SK-N-SH (cell line): ENCODE data around the gene GPR42. TPM values are rescaled to one million over a fixed set of nuclear protein-coding genes. Genes with fewer than 3 reads are reported as not detected.

Experiments
- CTCF ChIA-PET: fragments of 300-600, 350-600 bp; formaldehyde crosslinking; extraction: SDS; loops from one replicate; lab custom pipeline; 2021; lab: Yijun Ruan, JAX
- POLR2A ChIA-PET: fragments of 350-600 bp; sonication (Branson Sonifier 250); formaldehyde crosslinking; extraction: SDS; loops from one replicate; lab custom pipeline; 2020; ENCODE audit warnings: antibody characterized with exemption, inconsistent platforms; lab: Yijun Ruan, JAX
- DNase-seq: peaks from one replicate; pipeline ENCODE4 v3.0.0; 2012
- H2AFZ ChIP-seq: fragments of 200-600 bp; sonication (generic); 2 replicates; pipeline ENCODE4 v1.8.1; 2016; ENCODE audit warnings: antibody characterized with exemption, mild to moderate bottlenecking, low read depth
- H3F3A ChIP-seq: fragments of 200-600 bp; sonication (generic); replicated peaks from 2 replicates; pipeline ENCODE3; 2016; ENCODE audit warnings: antibody characterized with exemption, mild to moderate bottlenecking; ENCODE audit not compliant: insufficient read depth
- H3K27ac ChIP-seq, 2 experiments: fragments of 200-500 bp in 1 of 2; fragments of 200-600 bp in 1 of 2; sonication (Bioruptor generic) in 1 of 2; sonication (generic), shearing (Covaris generic) in 1 of 2; 2 replicates each; pipeline versions ENCODE4 v1.5.1 to v1.6.1; 2014 to 2016; ENCODE audit warnings: low read depth in 2 of 2, inconsistent platforms in 1 of 2, low read length in 1 of 2, mild to moderate bottlenecking in 1 of 2, mixed read lengths in 1 of 2
- H3K27me3 ChIP-seq: fragments of 200-600 bp; sonication (generic), shearing (Covaris generic); 2 replicates; pipeline ENCODE4 v1.6.1; 2016; ENCODE audit warnings: mixed run types; ENCODE audit not compliant: insufficient read depth
- H3K36me3 ChIP-seq, 2 experiments: fragments of 200-500 bp in 1 of 2; fragments of 200-600 bp in 1 of 2; sonication (Bioruptor generic) in 1 of 2; sonication (generic) in 1 of 2; replicated peaks in 1 of 2; 2 replicates each; pipeline versions ENCODE3 to v1.5.1; 2014 to 2016; ENCODE audit warnings: low read length in 1 of 2, mild to moderate bottlenecking in 1 of 2; ENCODE audit not compliant: insufficient read depth in 2 of 2, control insufficient read depth in 1 of 2
- H3K4me1 ChIP-seq, 2 experiments: fragments of 200-500 bp in 1 of 2; fragments of 200-600 bp in 1 of 2; sonication (Bioruptor generic) in 1 of 2; sonication (generic), shearing (Covaris generic) in 1 of 2; 2 replicates each; pipeline versions ENCODE4 v1.5.1 to v1.6.1; 2014 to 2016; ENCODE audit warnings: low read depth in 1 of 2, low read length in 1 of 2, mixed run types in 1 of 2; ENCODE audit not compliant: insufficient read depth in 2 of 2, control insufficient read depth in 1 of 2
- H3K4me2 ChIP-seq: fragments of 200-600 bp; sonication (generic), shearing (Covaris generic); 2 replicates; pipeline ENCODE4 v1.6.1; 2017; ENCODE audit warnings: mixed run types
- H3K4me3 ChIP-seq, 2 experiments: fragments of 200-500 bp in 1 of 2; fragments of 200-600 bp in 1 of 2; sonication (Bioruptor generic) in 1 of 2; sonication (generic), shearing (Covaris generic) in 1 of 2; 2 replicates each; pipeline versions ENCODE4 v1.5.1 to v1.8.1; 2014 to 2016; ENCODE audit warnings: low read depth in 2 of 2, inconsistent platforms in 1 of 2, low read length in 1 of 2, mild to moderate bottlenecking in 1 of 2, mixed read lengths in 1 of 2, moderate library complexity in 1 of 2
- H3K79me2 ChIP-seq: fragments of 200-600 bp; sonication (generic); 2 replicates; pipeline ENCODE4 v1.8.1; 2017; ENCODE audit warnings: mild to moderate bottlenecking; ENCODE audit not compliant: insufficient read depth
- H3K9ac ChIP-seq: fragments of 200-600 bp; sonication (generic); 2 replicates; pipeline ENCODE4 v1.6.1; 2017; ENCODE audit warnings: mixed run types
- H3K9me2 ChIP-seq: fragments of 200-600 bp; sonication (generic); 2 replicates; pipeline ENCODE4 v1.6.1; 2017; ENCODE audit warnings: mixed run types
- H3K9me3 ChIP-seq: fragments of 200-600 bp; sonication (generic); 2 replicates; pipeline ENCODE4 v1.6.1; 2017; ENCODE audit warnings: mixed run types, mild to moderate bottlenecking, moderate library complexity
- H4K20me1 ChIP-seq: fragments of 200-600 bp; sonication (generic); 2 replicates; pipeline ENCODE4 v1.6.1; 2017; ENCODE audit warnings: mild to moderate bottlenecking, mixed run types; ENCODE audit not compliant: insufficient read depth
- EP300 ChIP-seq, 2 experiments: IDR thresholded peaks; 2 replicates each; pipeline versions ENCODE4 v1.4.0 to v1.6.1; 2012; ENCODE audit warnings: borderline replicate concordance in 1 of 2, low read depth in 1 of 2, low read length in 1 of 2
- FOSL2 ChIP-seq: IDR thresholded peaks from 2 replicates; pipeline ENCODE4 v1.4.0; 2012; ENCODE audit warnings: low read depth, mild to moderate bottlenecking, moderate library complexity, borderline replicate concordance
- FOXM1 ChIP-seq: IDR thresholded peaks from 2 replicates; pipeline ENCODE4 v1.4.0; 2012; ENCODE audit warnings: low read depth, mild to moderate bottlenecking
- GABPA ChIP-seq: IDR thresholded peaks from 2 replicates; pipeline ENCODE4 v1.4.0; 2012; ENCODE audit warnings: low read depth, mild to moderate bottlenecking
- JUND ChIP-seq: IDR thresholded peaks from 2 replicates; pipeline ENCODE4 v1.4.0; 2012
- MEF2A ChIP-seq: IDR thresholded peaks from 2 replicates; pipeline ENCODE4 v1.4.0; 2012; ENCODE audit warnings: low read depth, borderline replicate concordance
- MXI1 ChIP-seq: IDR thresholded peaks from 2 replicates; pipeline ENCODE4 v1.6.1; 2012; ENCODE audit warnings: mild to moderate bottlenecking, low read depth, low read length, improper control_type of control experiment
- NRF1 ChIP-seq: IDR thresholded peaks from 2 replicates; pipeline ENCODE4 v1.6.1; 2012; ENCODE audit warnings: low read depth, mild to moderate bottlenecking, low read length
- RAD21 ChIP-seq: IDR thresholded peaks from 2 replicates; pipeline ENCODE4 v1.6.1; 2012; ENCODE audit warnings: mild to moderate bottlenecking, low read length
- RCOR1 ChIP-seq: fragments of 150-350 bp; IDR thresholded peaks from 2 replicates; pipeline ENCODE4 v1.6.1; 2017; ENCODE audit warnings: antibody characterized with exemption, low read length
- RXRA ChIP-seq: IDR thresholded peaks from 2 replicates; pipeline ENCODE4 v1.4.0; 2012; ENCODE audit warnings: low read depth, mild to moderate bottlenecking, borderline replicate concordance
- TAF1 ChIP-seq: IDR thresholded peaks from 2 replicates; pipeline ENCODE4 v1.6.1; 2012; ENCODE audit warnings: low read depth, mild to moderate bottlenecking, low read length, moderate library complexity, borderline replicate concordance
- TCF12 ChIP-seq: IDR thresholded peaks from 2 replicates; pipeline ENCODE4 v1.4.0; 2012
- TEAD4 ChIP-seq: IDR thresholded peaks from 2 replicates; pipeline ENCODE4 v1.4.0; 2012; ENCODE audit warnings: mild to moderate bottlenecking, borderline replicate concordance; ENCODE audit not compliant: insufficient read depth
- YY1 ChIP-seq: IDR thresholded peaks from 2 replicates; pipeline ENCODE4 v1.4.0; 2012; ENCODE audit warnings: low read depth, mild to moderate bottlenecking
- WGBS: methylation state at CpG from one replicate; pipeline ENCODE4 v1.1.6; 2017; ENCODE audit warnings: low lambda C conversion rate; 5-methylcytosine and 5-hydroxymethylcytosine counted together
- polyA plus RNA-seq, 3 experiments: library from polyadenylated mRNA; depleted of rRNA; stranded (reverse); fragments of >200 nt; gene quantifications; 2 replicates each; pipeline ENCODE4 v1.2.3, GENCODE V29; 2012
- TF ChIP-seq, protein P1 (sequence below): fragments of 150-350 bp; IDR thresholded peaks from 2 replicates; pipeline ENCODE4 v1.6.1; 2017; ENCODE audit warnings: antibody characterized with exemption, low read length, low read depth, borderline replicate concordance
- TF ChIP-seq, protein P2 (sequence below): IDR thresholded peaks from 2 replicates; pipeline ENCODE4; 2012
- TF ChIP-seq, protein P3 (sequence below): IDR thresholded peaks from 2 replicates; pipeline ENCODE4 v1.4.0; 2012; ENCODE audit warnings: low read depth, borderline replicate concordance

GPR42 gene
- polyA plus RNA-seq, 1 of the 3 experiments (the other 2 are of a cell fraction) = not detected

DNA sequence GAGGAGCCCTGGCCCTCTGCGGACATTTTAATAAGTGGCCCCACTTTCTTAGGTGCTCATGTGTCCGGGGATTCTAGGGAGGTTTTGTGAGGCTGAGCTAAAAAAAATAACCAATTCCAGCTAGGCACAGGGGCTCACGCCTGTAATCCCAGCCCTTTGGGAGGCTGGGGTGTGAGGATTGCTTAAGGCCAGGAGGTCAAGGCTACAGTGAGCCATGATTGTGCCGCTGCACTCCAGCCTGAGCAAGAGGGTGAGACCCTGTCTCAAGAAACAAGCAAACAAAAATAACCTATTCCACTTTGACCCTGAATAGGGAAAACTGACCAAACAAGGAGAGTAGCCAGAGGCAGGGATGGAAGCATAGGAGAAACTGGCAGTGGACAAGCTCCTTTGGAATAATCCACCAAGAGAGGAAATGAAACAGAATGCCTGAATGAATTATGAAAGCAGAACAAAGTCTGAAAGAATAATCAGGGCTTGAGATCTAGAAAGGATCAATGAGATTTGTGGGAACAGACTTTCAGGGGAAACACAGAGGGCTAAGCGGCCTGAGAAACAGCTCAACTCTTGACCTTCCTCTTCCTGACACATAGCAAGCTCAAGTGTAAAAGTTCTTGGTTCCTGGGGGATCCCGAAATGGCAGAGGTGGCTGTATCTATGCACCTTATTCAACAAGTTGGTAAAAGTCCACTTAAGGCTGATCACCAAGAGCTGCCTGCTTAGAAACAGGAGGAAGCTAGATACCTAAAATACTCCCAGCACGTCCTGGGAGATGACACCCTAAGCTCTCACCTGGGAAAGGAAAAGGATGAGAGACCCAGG lies 47.1 kb downstream of the GPR42 start:
- Histone ChIP-seq H3K9ac (no peak overlapping the region), H3F3A (no peaks in the 10 kb centered on the region), H3K36me3 (no peaks in the 10 kb centered on the region), H3K9me2 (no peaks in the 10 kb centered on the region), H3K9me3 (no peaks in the 10 kb centered on the region), H2AFZ (no peak overlapping the region), H3K27me3 (peaks cover 76% of the 10 kb centered on the region), H3K27ac (no peak overlapping the region), H4K20me1 (no peaks in the 10 kb centered on the region), H3K79me2 (no peaks in the 10 kb centered on the region), H3K4me3 (no peak overlapping the region), H3K4me1 (no peaks in the 10 kb centered on the region), H3K4me2 (no peak overlapping the region)
- POLR2A ChIA-PET = no interaction called here
- TF ChIP-seq NRF1 (no peak), TEAD4 (no peak), FOXM1 (no peak), RCOR1 (no peak), RXRA (no peak)
- TF ChIP-seq, protein P1, sequence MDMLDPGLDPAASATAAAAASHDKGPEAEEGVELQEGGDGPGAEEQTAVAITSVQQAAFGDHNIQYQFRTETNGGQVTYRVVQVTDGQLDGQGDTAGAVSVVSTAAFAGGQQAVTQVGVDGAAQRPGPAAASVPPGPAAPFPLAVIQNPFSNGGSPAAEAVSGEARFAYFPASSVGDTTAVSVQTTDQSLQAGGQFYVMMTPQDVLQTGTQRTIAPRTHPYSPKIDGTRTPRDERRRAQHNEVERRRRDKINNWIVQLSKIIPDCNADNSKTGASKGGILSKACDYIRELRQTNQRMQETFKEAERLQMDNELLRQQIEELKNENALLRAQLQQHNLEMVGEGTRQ = no peak
- TF ChIP-seq, protein P2, sequence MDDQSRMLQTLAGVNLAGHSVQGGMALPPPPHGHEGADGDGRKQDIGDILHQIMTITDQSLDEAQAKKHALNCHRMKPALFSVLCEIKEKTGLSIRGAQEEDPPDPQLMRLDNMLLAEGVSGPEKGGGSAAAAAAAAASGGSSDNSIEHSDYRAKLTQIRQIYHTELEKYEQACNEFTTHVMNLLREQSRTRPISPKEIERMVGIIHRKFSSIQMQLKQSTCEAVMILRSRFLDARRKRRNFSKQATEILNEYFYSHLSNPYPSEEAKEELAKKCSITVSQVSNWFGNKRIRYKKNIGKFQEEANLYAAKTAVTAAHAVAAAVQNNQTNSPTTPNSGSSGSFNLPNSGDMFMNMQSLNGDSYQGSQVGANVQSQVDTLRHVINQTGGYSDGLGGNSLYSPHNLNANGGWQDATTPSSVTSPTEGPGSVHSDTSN = no peak
- 9% methylated on average over 7 of the region's 7 CpGs for WGBS
- DNase-seq = no peak
- CTCF ChIA-PET = interaction anchor here (0.7 to 1.3 kb wide), 5 partner anchors 9 to 77 kb away, joined by 3 to 5 read pairs (median 3); no protein-coding TSS in a partner anchor

DNA sequence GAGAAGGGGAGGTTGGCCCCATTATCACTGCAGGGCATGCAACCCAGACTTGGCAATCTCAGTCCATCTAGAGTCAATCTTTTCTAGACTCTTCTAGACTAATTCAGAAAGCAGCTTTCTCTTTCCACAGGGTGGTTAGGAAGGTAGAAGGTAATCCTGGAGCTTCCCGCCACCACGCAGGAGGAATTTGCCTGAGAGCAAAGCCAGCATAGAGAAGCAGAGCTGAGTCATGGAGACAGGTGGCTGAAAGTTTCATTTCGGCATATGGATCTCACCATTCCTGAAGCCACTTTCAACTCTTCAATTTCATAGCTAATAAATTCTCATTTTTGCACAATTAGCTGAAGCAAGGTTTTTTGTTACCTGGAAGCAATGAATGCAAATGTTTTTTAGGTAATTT lies 48.2 kb downstream of the GPR42 start:
- H4K20me1 ChIP-seq = no peaks in the 10 kb centered on the region
- H3K4me3 ChIP-seq = no peak overlapping the region
- DNase-seq = no peak
- H3K9me3 ChIP-seq = no peaks in the 10 kb centered on the region
- H3F3A ChIP-seq = no peaks in the 10 kb centered on the region
- no peaks in the 10 kb centered on the region for H3K9me2 ChIP-seq
- no peak overlapping the region for H3K4me2 ChIP-seq
- H3K9ac ChIP-seq = no peak overlapping the region
- ChIA-PET POLR2A (no interaction called here), CTCF (interaction anchor here (1.2 kb wide), 1 partner anchor 76 kb away, joined by 3 read pairs; no protein-coding TSS in a partner anchor)
- H2AFZ ChIP-seq = no peak overlapping the region
- H3K27me3 ChIP-seq = peaks cover 74% of the 10 kb centered on the region
- WGBS = 9% methylated on average over 3 of the region's 3 CpGs
- no peaks in the 10 kb centered on the region for H3K79me2 ChIP-seq
- no peak overlapping the region for H3K27ac ChIP-seq
- H3K36me3 ChIP-seq = no peaks in the 10 kb centered on the region
- TF ChIP-seq NRF1 (no peak), EP300 (IDR thresholded peaks at IDR 0.05; ENCODE audit: borderline replicate concordance in 1 of 2, low read depth in 1 of 2, low read length in 1 of 2) (no peak), FOXM1 (no peak), TCF12 (no peak), RAD21 (no peak), TEAD4 (no peak), YY1 (no peak), TAF1 (no peak), FOSL2 (no peak), JUND (no peak), GABPA (no peak), MXI1 (no peak), MEF2A (no peak)
- TF ChIP-seq, protein P2 = no peak
- TF ChIP-seq, protein P1 = no peak
- TF ChIP-seq, protein P3, sequence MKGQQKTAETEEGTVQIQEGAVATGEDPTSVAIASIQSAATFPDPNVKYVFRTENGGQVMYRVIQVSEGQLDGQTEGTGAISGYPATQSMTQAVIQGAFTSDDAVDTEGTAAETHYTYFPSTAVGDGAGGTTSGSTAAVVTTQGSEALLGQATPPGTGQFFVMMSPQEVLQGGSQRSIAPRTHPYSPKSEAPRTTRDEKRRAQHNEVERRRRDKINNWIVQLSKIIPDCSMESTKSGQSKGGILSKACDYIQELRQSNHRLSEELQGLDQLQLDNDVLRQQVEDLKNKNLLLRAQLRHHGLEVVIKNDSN = no peak
- no peaks in the 10 kb centered on the region for H3K4me1 ChIP-seq
